Measurements from ENCODE around the gene CDK12.

DNA sequence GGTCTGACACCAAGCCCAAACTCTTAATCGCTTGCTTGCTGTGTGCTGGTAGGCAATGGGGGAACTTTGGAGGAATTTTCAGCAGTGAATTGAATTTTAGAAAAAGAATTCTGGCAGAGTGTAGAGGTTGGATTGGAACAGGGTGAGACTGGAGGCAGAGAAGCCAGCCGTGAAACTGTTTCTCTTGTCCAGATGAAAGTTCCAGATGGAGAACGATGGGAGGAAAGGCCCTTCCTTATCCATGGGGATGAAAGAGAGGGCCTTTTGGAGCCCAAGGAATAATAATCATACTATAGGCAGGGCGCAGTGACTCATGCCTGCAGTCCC lies 120.4 kb downstream of the CDK12 start:
- TF ChIP-seq, protein P1, sequence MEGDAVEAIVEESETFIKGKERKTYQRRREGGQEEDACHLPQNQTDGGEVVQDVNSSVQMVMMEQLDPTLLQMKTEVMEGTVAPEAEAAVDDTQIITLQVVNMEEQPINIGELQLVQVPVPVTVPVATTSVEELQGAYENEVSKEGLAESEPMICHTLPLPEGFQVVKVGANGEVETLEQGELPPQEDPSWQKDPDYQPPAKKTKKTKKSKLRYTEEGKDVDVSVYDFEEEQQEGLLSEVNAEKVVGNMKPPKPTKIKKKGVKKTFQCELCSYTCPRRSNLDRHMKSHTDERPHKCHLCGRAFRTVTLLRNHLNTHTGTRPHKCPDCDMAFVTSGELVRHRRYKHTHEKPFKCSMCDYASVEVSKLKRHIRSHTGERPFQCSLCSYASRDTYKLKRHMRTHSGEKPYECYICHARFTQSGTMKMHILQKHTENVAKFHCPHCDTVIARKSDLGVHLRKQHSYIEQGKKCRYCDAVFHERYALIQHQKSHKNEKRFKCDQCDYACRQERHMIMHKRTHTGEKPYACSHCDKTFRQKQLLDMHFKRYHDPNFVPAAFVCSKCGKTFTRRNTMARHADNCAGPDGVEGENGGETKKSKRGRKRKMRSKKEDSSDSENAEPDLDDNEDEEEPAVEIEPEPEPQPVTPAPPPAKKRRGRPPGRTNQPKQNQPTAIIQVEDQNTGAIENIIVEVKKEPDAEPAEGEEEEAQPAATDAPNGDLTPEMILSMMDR (conservative IDR thresholded peaks at IDR 0.05; ENCODE audit: low read depth in 2 of 2) = no peak
- TF ChIP-seq EZH2phosphoT487 (IDR thresholded peaks at IDR 0.05; ENCODE audit: unreplicated experiment) (no peak), CREB1 (CRISPR knock-in tag; IDR thresholded peaks at IDR 0.05; ENCODE audit: low read depth) (no peak), EZH2 (IDR thresholded peaks at IDR 0.05; ENCODE audit: low read depth, unreplicated experiment) (no peak), POLR2AphosphoS5 (IDR thresholded peaks at IDR 0.05; ENCODE audit: low read depth) (no peak), ZNF114 (CRISPR knock-in tag; IDR thresholded peaks at IDR 0.05) (no peak), JUNB (IDR thresholded peaks at IDR 0.05; ENCODE audit: unreplicated experiment) (no peak)
- TF ChIP-seq, protein P2, sequence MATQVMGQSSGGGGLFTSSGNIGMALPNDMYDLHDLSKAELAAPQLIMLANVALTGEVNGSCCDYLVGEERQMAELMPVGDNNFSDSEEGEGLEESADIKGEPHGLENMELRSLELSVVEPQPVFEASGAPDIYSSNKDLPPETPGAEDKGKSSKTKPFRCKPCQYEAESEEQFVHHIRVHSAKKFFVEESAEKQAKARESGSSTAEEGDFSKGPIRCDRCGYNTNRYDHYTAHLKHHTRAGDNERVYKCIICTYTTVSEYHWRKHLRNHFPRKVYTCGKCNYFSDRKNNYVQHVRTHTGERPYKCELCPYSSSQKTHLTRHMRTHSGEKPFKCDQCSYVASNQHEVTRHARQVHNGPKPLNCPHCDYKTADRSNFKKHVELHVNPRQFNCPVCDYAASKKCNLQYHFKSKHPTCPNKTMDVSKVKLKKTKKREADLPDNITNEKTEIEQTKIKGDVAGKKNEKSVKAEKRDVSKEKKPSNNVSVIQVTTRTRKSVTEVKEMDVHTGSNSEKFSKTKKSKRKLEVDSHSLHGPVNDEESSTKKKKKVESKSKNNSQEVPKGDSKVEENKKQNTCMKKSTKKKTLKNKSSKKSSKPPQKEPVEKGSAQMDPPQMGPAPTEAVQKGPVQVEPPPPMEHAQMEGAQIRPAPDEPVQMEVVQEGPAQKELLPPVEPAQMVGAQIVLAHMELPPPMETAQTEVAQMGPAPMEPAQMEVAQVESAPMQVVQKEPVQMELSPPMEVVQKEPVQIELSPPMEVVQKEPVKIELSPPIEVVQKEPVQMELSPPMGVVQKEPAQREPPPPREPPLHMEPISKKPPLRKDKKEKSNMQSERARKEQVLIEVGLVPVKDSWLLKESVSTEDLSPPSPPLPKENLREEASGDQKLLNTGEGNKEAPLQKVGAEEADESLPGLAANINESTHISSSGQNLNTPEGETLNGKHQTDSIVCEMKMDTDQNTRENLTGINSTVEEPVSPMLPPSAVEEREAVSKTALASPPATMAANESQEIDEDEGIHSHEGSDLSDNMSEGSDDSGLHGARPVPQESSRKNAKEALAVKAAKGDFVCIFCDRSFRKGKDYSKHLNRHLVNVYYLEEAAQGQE (IDR thresholded peaks at IDR 0.05; ENCODE audit: unreplicated experiment) = no peak
